ENCODE measurements around the gene CDH24. TPM values are rescaled to one million over a fixed set of nuclear protein-coding genes. Genes with fewer than 3 reads are reported as not detected.

The CDH24 gene
- polyA plus RNA-seq, 2 of the 4 experiments (the other 2 are of a cell fraction) = 4.8 to 5.1 TPM

DNA sequence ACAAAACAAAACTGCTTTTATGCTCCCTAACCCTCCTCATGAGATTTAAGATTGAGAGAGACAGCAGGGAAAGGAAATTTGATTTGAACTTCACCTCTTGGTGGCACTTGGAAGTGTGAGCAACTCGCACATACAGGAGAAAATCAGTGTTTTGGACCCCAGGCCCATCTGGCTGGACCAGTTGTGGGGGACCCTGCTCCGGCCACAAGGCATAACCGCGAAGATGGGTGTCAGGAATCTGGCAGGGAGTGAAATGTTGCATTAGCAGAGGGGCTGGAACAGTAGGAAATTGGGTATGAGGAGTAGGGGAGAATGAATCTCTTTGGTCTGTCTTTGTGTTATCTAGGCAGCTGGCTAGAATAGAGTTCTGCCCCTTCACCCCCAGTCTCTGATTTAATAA is 46.3 kb upstream of the CDH24 start (continued):
- no peak for TF ChIP-seq TFCP2L1 (CRISPR knock-in tag; IDR thresholded peaks at IDR 0.05)
- TF ChIP-seq, protein P1, sequence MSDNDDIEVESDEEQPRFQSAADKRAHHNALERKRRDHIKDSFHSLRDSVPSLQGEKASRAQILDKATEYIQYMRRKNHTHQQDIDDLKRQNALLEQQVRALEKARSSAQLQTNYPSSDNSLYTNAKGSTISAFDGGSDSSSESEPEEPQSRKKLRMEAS (IDR thresholded peaks at IDR 0.05) = no peak

- ChIA-PET POLR2A (no interaction called here), CTCF (interaction anchor here (0.9 to 8.3 kb wide), 9 partner anchors 10 to 192 kb away, joined by 3 to 56 read pairs (median 8); no protein-coding TSS in a partner anchor)
- 72% methylated on average over 2 of the region's 2 CpGs for WGBS (ENCODE audit: missing lambda C conversion rate)
- FAIRE-seq (no peak), DNase-seq (ENCODE audit: low read depth in 1 of 2, low spot score in 1 of 2) (no peak), ATAC-seq (no peak)
- Histone ChIP-seq H3K4me3 (no peak overlapping the region), H3K4me2 (no peak overlapping the region), H3K4me1 (no peaks in the 10 kb centered on the region), H3K27ac (no peak overlapping the region), H3K9me3 (no peaks in the 10 kb centered on the region)
- no peak for TF ChIP-seq CBX8 (IDR thresholded peaks at IDR 0.05)
- no peak for TF ChIP-seq FOXS1 (CRISPR knock-in tag; IDR thresholded peaks at IDR 0.05)
- TF ChIP-seq EHMT2 (IDR thresholded peaks at IDR 0.05; ENCODE audit: low read depth) = no peak
- TF ChIP-seq HOXB5 (CRISPR knock-in tag; IDR thresholded peaks at IDR 0.05) = no peak
- no peak for TF ChIP-seq HOXB13 (CRISPR knock-in tag; IDR thresholded peaks at IDR 0.05; ENCODE audit: low read depth)
- no peak for TF ChIP-seq ESRRA (IDR thresholded peaks at IDR 0.05; ENCODE audit: borderline replicate concordance, low read length)
- no peak for TF ChIP-seq KDM1A (IDR thresholded peaks at IDR 0.05; ENCODE audit: low read depth)
- TF ChIP-seq USF2 (IDR thresholded peaks at IDR 0.05) = no peak
- no peak for TF ChIP-seq CHD4 (IDR thresholded peaks at IDR 0.05; ENCODE audit: borderline replicate concordance)
- TF ChIP-seq FOSL2 (IDR thresholded peaks at IDR 0.05) = no peak
- TF ChIP-seq FOSL2 (CRISPR knock-in tag; IDR thresholded peaks at IDR 0.05) = no peak
- no peak for TF ChIP-seq ZC3H11A (IDR thresholded peaks at IDR 0.05)
- TF ChIP-seq, protein P1 (IDR thresholded peaks at IDR 0.05) = no peak
- TF ChIP-seq MAZ (IDR thresholded peaks at IDR 0.05; ENCODE audit: borderline replicate concordance, low read depth, low read length) = no peak
- TF ChIP-seq EP300 (IDR thresholded peaks at IDR 0.05) = no peak
- no peak for TF ChIP-seq CBX2 (IDR thresholded peaks at IDR 0.05; ENCODE audit: borderline replicate concordance, low read depth)
- no peak for TF ChIP-seq MAFK (IDR thresholded peaks at IDR 0.05; ENCODE audit: partially characterized antibody)
- TF ChIP-seq, protein P2, sequence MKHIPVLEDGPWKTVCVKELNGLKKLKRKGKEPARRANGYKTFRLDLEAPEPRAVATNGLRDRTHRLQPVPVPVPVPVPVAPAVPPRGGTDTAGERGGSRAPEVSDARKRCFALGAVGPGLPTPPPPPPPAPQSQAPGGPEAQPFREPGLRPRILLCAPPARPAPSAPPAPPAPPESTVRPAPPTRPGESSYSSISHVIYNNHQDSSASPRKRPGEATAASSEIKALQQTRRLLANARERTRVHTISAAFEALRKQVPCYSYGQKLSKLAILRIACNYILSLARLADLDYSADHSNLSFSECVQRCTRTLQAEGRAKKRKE (CRISPR knock-in tag; IDR thresholded peaks at IDR 0.05; ENCODE audit: low read depth) = no peak
- TF ChIP-seq NFE2L2 (conservative IDR thresholded peaks at IDR 0.05; ENCODE audit: low read length) = no peak
Measured at GRCh38 chr14:23102801-23103200, 45.5 kb upstream of the CDH24 start.

DNA sequence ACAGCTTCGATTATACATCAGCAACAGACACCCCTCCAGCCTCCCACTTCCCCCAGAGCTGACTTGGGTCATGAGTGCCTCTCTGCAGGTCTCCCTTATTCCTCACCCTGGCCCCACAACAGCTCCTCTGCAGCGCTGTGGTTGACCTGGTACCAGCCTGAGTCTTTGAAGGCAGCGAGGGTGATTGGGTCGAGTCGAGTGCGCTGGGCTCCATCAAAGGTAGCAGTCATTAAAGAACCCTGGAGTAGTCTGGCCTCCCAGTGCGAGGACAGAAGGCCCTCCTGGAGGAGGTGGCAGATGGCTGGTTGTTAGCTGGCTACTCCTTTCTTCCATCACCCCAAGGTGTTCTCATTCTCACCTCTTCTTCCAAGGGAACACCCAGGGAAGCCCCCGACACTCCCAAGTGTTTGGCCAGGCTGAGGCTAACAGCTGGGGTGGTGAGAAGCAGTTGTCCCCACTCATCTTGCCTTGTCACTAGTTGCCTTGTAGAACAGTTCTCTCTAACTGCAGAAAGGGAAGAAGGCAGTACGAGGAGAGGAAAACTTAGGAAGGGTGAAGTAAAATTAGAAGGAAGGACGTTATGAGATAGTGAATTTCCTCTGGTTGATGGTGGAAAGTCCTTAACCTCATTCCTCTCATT is 44.8 kb upstream of the CDH24 start:
- WGBS (ENCODE audit: missing lambda C conversion rate) = 79% methylated on average over 10 of the region's 10 CpGs
- CTCF ChIA-PET = interaction anchor here (0.7 to 8.3 kb wide), 12 partner anchors 8 to 118 kb away, joined by 3 to 56 read pairs (median 8); no protein-coding TSS in a partner anchor
- POLR2A ChIA-PET = no interaction called here

More for the DNA sequence above, 44.8 kb upstream of the CDH24 start:
- Histone ChIP-seq H3K27ac (no peak overlapping the region), H3K4me2 (no peak overlapping the region), H3K4me3 (no peak overlapping the region), H3K4me1 (peaks cover under 1% of the 10 kb centered on the region; the same call in 1 of the 3 replicates), H3K9me3 (no peaks in the 10 kb centered on the region)
- DNase-seq (ENCODE audit: low read depth in 1 of 2, low spot score in 1 of 2) (no peak), ATAC-seq (no peak; a peak in 1 of 6 replicates), FAIRE-seq (no peak)
- TF ChIP-seq JUNB (IDR thresholded peaks at IDR 0.05) = no peak
- TF ChIP-seq PBX3 (IDR thresholded peaks at IDR 0.05) = no peak
- TF ChIP-seq ZSCAN20 (CRISPR knock-in tag; IDR thresholded peaks at IDR 0.05) = no peak
- no peak for TF ChIP-seq RCOR1 (IDR thresholded peaks at IDR 0.05; ENCODE audit: low read depth, low read length)
- TF ChIP-seq E2F6 (IDR thresholded peaks at IDR 0.05; ENCODE audit: borderline replicate concordance, low read depth) = no peak

All from A549 (cell line).